A549 (cell line): ENCODE data around the gene SH3RF1. TPM values are rescaled to one million over a fixed set of nuclear protein-coding genes. Genes with fewer than 3 reads are reported as not detected.
"Not testable (repeated sequence)": the region's sequence is repeated elsewhere in the genome, so short reads cannot be mapped to it uniquely, and the experiment has no call there.

Experiments
- ATAC-seq, 2 experiments: fragments of 200-7000 bp in 1 of 2; fragments of >200 bp in 1 of 2; cut with Nextera tagmentation in 1 of 2; cut with Tn5 transposase in 1 of 2; 3 replicates each; pipeline versions ENCODE4 v1.8.0 to v1.9.1; 2018 to 2020; ENCODE audit warnings: mild to moderate bottlenecking in 1 of 2, moderate library complexity in 1 of 2
- CTCF ChIA-PET: fragments of 300-600 bp; sonication (Branson Sonifier 250); formaldehyde crosslinking; extraction: SDS; loops from one replicate; lab custom pipeline; 2021; ENCODE audit warnings: antibody characterized with exemption, inconsistent platforms; lab: Yijun Ruan, JAX
- POLR2A ChIA-PET: fragments of 350-600 bp; formaldehyde crosslinking; extraction: SDS; loops from one replicate; lab custom pipeline; 2021; ENCODE audit warnings: antibody characterized with exemption, inconsistent platforms; lab: Yijun Ruan, JAX
- DNase-seq, 2 experiments: peaks; one replicate each; pipeline versions ENCODE4 v3.0.0 to v3.0.0-alpha.2; 2011 to 2016; ENCODE audit warnings: low read depth in 1 of 2, low spot score in 1 of 2
- FAIRE-seq: peaks from 2 replicates; lab custom pipeline; 2011; peaks lifted over from hg19 to GRCh38; lab: Jason Lieb, UNC
- H3K27ac ChIP-seq, 2 experiments: fragments of >200 bp; sonication (Bioruptor Twin); formaldehyde crosslinking; 3 replicates each; pipeline ENCODE4 v1.5.1; 2016 to 2017
- H3K4me1 ChIP-seq: fragments of >200 bp; sonication (Bioruptor Twin); formaldehyde crosslinking; 3 replicates; pipeline ENCODE4 v1.6.1; 2016
- H3K4me2 ChIP-seq: fragments of >200 bp; sonication (Bioruptor Twin); formaldehyde crosslinking; 3 replicates; pipeline ENCODE4 v1.6.1; 2016
- H3K4me3 ChIP-seq: fragments of >200 bp; sonication (Bioruptor Twin); formaldehyde crosslinking; 3 replicates; pipeline ENCODE4 v1.5.1; 2016
- H3K9me3 ChIP-seq: fragments of >200 bp; sonication (Bioruptor Twin); formaldehyde crosslinking; 3 replicates; pipeline ENCODE4 v1.6.1; 2016
- CHD2 ChIP-seq: fragments of 150-350 bp; IDR thresholded peaks from 2 replicates; pipeline ENCODE4 v1.6.1; 2014; ENCODE audit warnings: low read length; ENCODE audit not compliant: partially characterized antibody
- FOSL2 ChIP-seq, 2 experiments: fragments of 450-650 bp in 1 of 2; fragments of >200 bp in 1 of 2; sonication (Bioruptor Twin) in 1 of 2; formaldehyde crosslinking; IDR thresholded peaks; 2 replicates each; pipeline versions ENCODE4 v1.5.0 to v1.6.1; 2016 to 2020; ENCODE audit warnings: mild to moderate bottlenecking in 1 of 2, moderate library complexity in 1 of 2
- FOXS1 ChIP-seq: fragments of 250-450 bp; sonication (Bioruptor Pico); IDR thresholded peaks from 2 replicates; pipeline ENCODE4 v1.5.0; 2020; ENCODE audit warnings: mild to moderate bottlenecking, moderate library complexity
- GATA3 ChIP-seq: IDR thresholded peaks from 2 replicates; pipeline ENCODE4 v1.6.1; 2012; ENCODE audit warnings: borderline replicate concordance
- HDAC2 ChIP-seq: fragments of 200-600 bp; sonication (generic); IDR thresholded peaks from 2 replicates; pipeline ENCODE4 v1.6.1; 2016
- HEYL ChIP-seq: fragments of 250-450 bp; sonication (Bioruptor Pico); IDR thresholded peaks from 2 replicates; pipeline ENCODE4 v1.8.0; 2021; ENCODE audit warnings: mild to moderate bottlenecking, moderate library complexity
- MAFK ChIP-seq: fragments of 450-650 bp; IDR thresholded peaks from 2 replicates; pipeline ENCODE4 v1.6.1; 2014; ENCODE audit not compliant: partially characterized antibody
- MAZ ChIP-seq: fragments of 150-350 bp; IDR thresholded peaks from 2 replicates; pipeline ENCODE4 v1.6.1; 2014; ENCODE audit warnings: antibody characterized with exemption, low read depth, low read length, borderline replicate concordance
- NR3C1 ChIP-seq: fragments of >200 bp; sonication (Bioruptor Twin); formaldehyde crosslinking; IDR thresholded peaks from 3 replicates; pipeline ENCODE4 v1.6.1; 2017
- POLR2A ChIP-seq: IDR thresholded peaks from 2 replicates; pipeline ENCODE4 v1.6.1; 2012; ENCODE audit warnings: mild to moderate bottlenecking, low read length
- POLR2AphosphoS2 ChIP-seq: conservative IDR thresholded peaks from 2 replicates; pipeline ENCODE4 v1.6.1; 2012; ENCODE audit warnings: low read length, improper control_type of control experiment, inconsistent platforms
- RFX5 ChIP-seq: fragments of 450-650 bp; IDR thresholded peaks from 2 replicates; pipeline ENCODE4 v1.7.1; 2014; ENCODE audit warnings: antibody characterized with exemption, mild to moderate bottlenecking, moderate library complexity
- ZC3H11A ChIP-seq: fragments of 450-650 bp; IDR thresholded peaks from 2 replicates; pipeline ENCODE4 v1.6.1; 2014; ENCODE audit warnings: antibody characterized with exemption, mild to moderate bottlenecking
- ZSCAN20 ChIP-seq: fragments of 250-450 bp; sonication (Bioruptor Pico); IDR thresholded peaks from 2 replicates; pipeline ENCODE4 v1.8.0; 2022; ENCODE audit warnings: mild to moderate bottlenecking, moderate library complexity
- WGBS: methylation state at CpG from one replicate; pipeline ENCODE4 v1.1.6; 2017; ENCODE audit errors: missing lambda C conversion rate; 5-methylcytosine and 5-hydroxymethylcytosine counted together
- polyA plus RNA-seq, 4 experiments: library from polyadenylated mRNA; depleted of rRNA in 3 of 4; stranded (reverse); fragments of >200 nt; fragmentation: RNase III in 1 of 4; extraction: RNeasy Plus Mini Kit Qiagen cat#74134 plus additional on column Dnase treatment in 1 of 4; gene quantifications; 2 replicates in 3 of 4; 3 replicates in 1 of 4; pipeline ENCODE4 v1.2.3, GENCODE V29; 2011 to 2017
- TF ChIP-seq, protein P1 (sequence below): fragments of 250-450 bp; sonication (Bioruptor Pico); IDR thresholded peaks from 2 replicates; pipeline ENCODE4 v1.5.0; 2021; ENCODE audit warnings: mild to moderate bottlenecking, moderate library complexity, borderline replicate concordance
- TF ChIP-seq, protein P2 (sequence below): IDR thresholded peaks from 2 replicates; pipeline ENCODE4 v1.6.1; 2012
- TF ChIP-seq, protein P3 (sequence below): fragments of >200 bp; sonication (Bioruptor Twin); formaldehyde crosslinking; IDR thresholded peaks from 2 replicates; pipeline ENCODE4 v1.6.1; 2016
- TF ChIP-seq, protein P4 (sequence below): fragments of >200 bp; sonication (Bioruptor Twin); formaldehyde crosslinking; IDR thresholded peaks from 3 replicates; pipeline ENCODE4 v1.6.1; 2016

SH3RF1 gene
- polyA plus RNA-seq, 2 of the 4 experiments (the other 2 are of a cell fraction): 8.0 to 15.1 TPM

DNA sequence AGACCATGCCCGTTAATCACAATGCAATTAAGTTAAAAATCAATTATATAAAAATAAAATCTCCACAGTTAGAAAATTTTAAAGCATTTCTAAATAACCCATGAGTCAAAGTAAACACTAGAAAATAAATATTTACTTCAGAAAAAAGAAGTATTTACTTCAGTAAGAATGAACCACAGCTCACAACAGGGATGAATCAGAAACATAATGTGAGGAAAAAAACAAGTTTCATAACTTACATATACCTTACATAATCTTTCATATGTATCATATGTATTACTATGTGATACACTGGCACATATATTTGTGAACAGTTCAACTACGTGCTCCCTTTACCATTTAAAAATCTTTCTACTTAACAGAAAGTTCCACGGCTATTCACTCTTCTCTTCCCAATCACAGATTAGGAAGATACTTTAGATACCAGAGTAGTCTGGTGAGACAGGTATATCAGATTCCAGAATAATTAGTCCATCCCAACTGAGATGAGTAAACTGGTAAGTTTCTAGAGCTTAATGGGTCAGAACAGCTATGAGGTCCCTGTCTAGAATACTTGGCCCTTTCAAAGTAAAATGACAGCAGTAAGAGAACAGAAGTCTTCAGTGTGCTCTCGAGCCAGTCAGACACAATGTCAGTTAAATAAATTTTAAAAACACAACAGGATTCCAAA lies 70.3 kb downstream of the SH3RF1 start:
- H3K27ac ChIP-seq: peak overlapping the region; percentile 15 to 58; a peak in 3 of 6 replicates
- peaks cover 60% of the 10 kb centered on the region for H3K4me1 ChIP-seq
- ATAC-seq (no peak), DNase-seq (no peak), FAIRE-seq (no peak)
- TF ChIP-seq, protein P1, sequence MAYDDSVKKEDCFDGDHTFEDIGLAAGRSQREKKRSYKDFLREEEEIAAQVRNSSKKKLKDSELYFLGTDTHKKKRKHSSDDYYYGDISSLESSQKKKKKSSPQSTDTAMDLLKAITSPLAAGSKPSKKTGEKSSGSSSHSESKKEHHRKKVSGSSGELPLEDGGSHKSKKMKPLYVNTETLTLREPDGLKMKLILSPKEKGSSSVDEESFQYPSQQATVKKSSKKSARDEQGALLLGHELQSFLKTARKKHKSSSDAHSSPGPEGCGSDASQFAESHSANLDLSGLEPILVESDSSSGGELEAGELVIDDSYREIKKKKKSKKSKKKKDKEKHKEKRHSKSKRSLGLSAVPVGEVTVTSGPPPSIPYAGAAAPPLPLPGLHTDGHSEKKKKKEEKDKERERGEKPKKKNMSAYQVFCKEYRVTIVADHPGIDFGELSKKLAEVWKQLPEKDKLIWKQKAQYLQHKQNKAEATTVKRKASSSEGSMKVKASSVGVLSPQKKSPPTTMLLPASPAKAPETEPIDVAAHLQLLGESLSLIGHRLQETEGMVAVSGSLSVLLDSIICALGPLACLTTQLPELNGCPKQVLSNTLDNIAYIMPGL (CRISPR knock-in tag): no peak
- TF ChIP-seq HEYL (CRISPR knock-in tag): no peak
- TF ChIP-seq GATA3: no peak
- no peak for TF ChIP-seq HDAC2
- TF ChIP-seq POLR2AphosphoS2: no peak
- TF ChIP-seq MAZ: no peak
- no peak for TF ChIP-seq FOSL2 (IDR thresholded peaks at IDR 0.05)
- peak; percentile 47; the same call in 1 of the 2 replicates for TF ChIP-seq FOSL2 (CRISPR knock-in tag; IDR thresholded peaks at IDR 0.05)
- no peak overlapping the region for H3K4me3 ChIP-seq
- CTCF ChIA-PET: interaction anchor here (1.2 kb wide), 1 partner anchor 70 kb away, joined by 4 read pairs; the partner anchor contains the start of gene SH3RF1
- H3K4me2 ChIP-seq: peak overlapping the region; percentile 63
- WGBS: 41% methylated on average over 4 of the region's 4 CpGs
- POLR2A ChIA-PET: no interaction called here
- H3K9me3 ChIP-seq: no peaks in the 10 kb centered on the region

DNA sequence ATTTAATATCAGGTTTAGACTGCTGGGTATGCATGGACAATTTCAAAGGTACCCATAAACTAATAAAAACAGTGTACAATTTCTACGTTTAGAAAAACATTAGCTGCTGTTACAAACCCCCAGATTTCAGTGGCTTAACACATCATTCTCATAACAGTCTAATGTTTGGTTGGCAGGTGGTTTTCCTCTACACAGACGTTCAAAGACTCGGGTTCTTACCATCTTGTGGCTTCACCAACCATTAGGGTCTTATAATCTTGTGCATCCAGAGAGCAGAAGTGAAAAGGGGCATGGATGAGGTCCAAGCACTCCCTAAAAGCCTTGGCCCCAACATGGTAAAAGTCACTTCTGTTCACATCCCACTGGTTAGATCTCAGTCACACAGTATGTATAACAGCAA lies 71.6 kb downstream of the SH3RF1 start:
- ChIA-PET POLR2A (no interaction called here), CTCF (no interaction called here)
- Histone ChIP-seq H3K4me2 (no peak overlapping the region), H3K27ac (no peak overlapping the region), H3K4me3 (no peak overlapping the region), H3K9me3 (no peaks in the 10 kb centered on the region), H3K4me1 (peaks cover 47% of the 10 kb centered on the region)
- 86% methylated on average over 3 of the region's 3 CpGs for WGBS
- ATAC-seq: no peak
- FAIRE-seq: no peak
- DNase-seq: no peak
- TF ChIP-seq ZC3H11A: no peak
- no peak for TF ChIP-seq RFX5
- no peak for TF ChIP-seq POLR2A
- no peak for TF ChIP-seq NR3C1
- TF ChIP-seq, protein P2, sequence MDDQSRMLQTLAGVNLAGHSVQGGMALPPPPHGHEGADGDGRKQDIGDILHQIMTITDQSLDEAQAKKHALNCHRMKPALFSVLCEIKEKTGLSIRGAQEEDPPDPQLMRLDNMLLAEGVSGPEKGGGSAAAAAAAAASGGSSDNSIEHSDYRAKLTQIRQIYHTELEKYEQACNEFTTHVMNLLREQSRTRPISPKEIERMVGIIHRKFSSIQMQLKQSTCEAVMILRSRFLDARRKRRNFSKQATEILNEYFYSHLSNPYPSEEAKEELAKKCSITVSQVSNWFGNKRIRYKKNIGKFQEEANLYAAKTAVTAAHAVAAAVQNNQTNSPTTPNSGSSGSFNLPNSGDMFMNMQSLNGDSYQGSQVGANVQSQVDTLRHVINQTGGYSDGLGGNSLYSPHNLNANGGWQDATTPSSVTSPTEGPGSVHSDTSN: no peak
- no peak for TF ChIP-seq FOXS1 (CRISPR knock-in tag)
- TF ChIP-seq MAFK: no peak
- TF ChIP-seq ZSCAN20: no peak
- TF ChIP-seq HEYL (CRISPR knock-in tag): no peak
- TF ChIP-seq CHD2: no peak

DNA sequence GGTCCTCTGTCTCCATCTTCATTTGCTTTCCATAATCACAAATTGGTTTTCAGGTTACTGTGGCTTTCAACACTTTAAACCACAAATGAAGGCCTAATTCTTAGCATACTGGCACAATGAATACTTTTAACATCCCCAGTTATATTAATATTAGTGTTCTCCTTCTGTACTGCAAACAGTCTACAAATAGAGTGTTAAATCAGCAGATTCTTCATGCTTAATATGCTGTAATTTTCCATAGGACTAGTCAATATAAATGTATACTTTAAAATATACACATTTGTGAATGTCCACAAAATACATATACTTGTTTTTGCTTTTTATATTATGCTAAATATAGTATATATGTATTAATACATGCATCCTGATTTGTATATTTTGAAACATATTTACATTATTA lies 72.6 kb downstream of the SH3RF1 start:
- no peak for DNase-seq
- TF ChIP-seq, protein P3, sequence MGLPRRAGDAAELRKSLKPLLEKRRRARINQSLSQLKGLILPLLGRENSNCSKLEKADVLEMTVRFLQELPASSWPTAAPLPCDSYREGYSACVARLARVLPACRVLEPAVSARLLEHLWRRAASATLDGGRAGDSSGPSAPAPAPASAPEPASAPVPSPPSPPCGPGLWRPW: no peak
- TF ChIP-seq MAFK (peak; percentile 71), CHD2 (no peak), MAZ (no peak)
- TF ChIP-seq, protein P4, sequence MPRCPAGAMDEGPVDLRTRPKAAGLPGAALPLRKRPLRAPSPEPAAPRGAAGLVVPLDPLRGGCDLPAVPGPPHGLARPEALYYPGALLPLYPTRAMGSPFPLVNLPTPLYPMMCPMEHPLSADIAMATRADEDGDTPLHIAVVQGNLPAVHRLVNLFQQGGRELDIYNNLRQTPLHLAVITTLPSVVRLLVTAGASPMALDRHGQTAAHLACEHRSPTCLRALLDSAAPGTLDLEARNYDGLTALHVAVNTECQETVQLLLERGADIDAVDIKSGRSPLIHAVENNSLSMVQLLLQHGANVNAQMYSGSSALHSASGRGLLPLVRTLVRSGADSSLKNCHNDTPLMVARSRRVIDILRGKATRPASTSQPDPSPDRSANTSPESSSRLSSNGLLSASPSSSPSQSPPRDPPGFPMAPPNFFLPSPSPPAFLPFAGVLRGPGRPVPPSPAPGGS: no peak
- TF ChIP-seq, all 56 proteins: peak for 1
- Histone ChIP-seq H3K4me3 (no peak overlapping the region), H3K27ac (no peak overlapping the region), H3K4me1 (peaks cover 37% of the 10 kb centered on the region), H3K9me3 (no peaks in the 10 kb centered on the region), H3K4me2 (no peak overlapping the region)
- ATAC-seq: no peak
- no peak for FAIRE-seq
- CTCF ChIA-PET: no interaction called here
- POLR2A ChIA-PET: no interaction called here

DNA sequence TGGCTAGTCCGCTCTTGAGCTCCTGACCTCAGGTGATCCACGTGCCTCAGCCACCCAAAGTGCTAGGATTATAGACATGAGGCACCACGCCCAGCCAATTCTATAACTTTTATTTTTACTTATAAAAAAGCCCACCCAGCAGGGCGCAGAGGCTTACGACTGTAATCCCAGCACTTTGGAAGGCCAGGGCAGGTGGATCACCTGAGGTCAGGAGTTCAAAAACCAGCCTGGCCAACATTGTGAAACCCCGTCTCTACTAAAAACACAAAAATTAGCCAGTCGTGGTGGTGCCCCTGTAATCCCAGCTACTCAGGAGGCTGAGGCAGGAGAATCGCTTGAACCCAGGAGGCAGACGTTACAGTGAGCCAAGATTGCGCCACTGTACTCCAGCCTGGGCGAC lies 73.5 kb downstream of the SH3RF1 start:
- DNase-seq, H3K4me3 ChIP-seq, CTCF ChIA-PET, ATAC-seq, H3K4me2 ChIP-seq, POLR2A ChIA-PET, H3K27ac ChIP-seq, H3K9me3 ChIP-seq, FAIRE-seq: not testable (repeated sequence)
- peaks cover 27% of the 10 kb centered on the region for H3K4me1 ChIP-seq
- WGBS: 96% methylated on average over 11 of the region's 11 CpGs
